Activated CD8-positive, alpha-beta memory T cell treated with anti-CD3 and anti-CD28 coated beads, Interleukin-2, amount 50 U/mL, for 48 hours (primary cell): ENCODE measurements around the gene CAMTA1.

Experiments used
- DNase-seq: peaks from one replicate; pipeline ENCODE4 v3.0.0-alpha.2; 2020

CAMTA1 gene

DNA sequence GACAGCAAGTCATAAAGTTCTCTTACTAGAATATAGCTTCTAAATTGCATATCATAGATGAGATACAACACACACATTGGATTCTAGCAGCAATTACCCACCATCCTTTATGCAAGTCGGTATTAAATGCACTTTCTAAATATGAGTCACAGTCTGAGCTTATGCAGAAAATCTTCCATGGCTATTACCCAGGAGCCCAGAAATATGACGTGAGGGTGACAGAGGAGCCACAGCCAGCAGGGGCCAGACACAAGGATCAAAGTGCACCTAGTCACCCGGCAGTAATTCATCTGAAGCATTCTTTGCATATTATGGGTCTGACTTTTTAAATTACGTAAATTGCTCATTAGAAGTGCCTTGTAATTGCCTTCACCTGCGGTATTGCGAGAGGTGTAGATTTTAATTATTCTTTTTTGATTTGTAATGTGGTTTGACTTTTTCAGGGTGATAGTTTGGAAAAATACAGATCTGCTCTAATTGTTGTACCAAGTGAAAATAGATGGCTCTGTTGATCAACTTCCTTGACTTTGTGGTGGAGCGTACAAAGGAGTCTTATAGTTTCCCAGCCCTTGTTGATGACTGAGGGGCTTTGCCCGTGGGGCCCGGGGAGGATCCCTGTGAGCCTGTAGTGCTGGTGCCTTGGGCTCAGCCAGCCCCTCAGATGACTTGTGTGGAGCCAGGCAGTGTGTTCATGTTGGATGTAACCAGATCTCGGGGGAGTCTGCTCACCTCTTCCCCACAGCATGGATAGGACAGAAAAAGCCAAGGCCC is 515.8 kb downstream of the CAMTA1 start:
- DNase-seq, result no peak

GRCh38 chr1:7301664-7301981 is 516.4 kb downstream of the CAMTA1 start:
- DNase-seq, result no peak

- DNase-seq, result no peak
These were observed 516.9 kb downstream of the CAMTA1 start for GRCh38 chr1:7302126-7302525.

DNA sequence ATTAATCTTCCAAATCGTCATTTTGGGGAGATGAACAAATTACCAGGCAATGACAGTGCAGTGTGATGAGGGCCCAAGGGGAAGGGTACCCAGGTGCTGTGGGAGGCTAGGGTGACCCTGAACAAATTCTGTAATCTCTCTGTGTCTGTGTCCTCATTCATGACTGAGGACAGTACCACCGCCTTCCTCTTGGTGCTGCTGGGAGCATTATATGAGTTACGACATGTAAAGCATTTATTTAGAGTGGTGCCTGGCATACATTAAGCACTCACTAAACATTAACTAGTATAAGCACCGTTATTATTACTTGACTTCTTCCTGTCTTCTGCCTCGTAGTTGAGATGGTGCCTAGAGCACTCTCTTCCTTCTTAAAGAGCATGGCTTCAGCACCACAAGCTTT is 517.6 kb downstream of the CAMTA1 start:
- DNase-seq, result no peak

DNA sequence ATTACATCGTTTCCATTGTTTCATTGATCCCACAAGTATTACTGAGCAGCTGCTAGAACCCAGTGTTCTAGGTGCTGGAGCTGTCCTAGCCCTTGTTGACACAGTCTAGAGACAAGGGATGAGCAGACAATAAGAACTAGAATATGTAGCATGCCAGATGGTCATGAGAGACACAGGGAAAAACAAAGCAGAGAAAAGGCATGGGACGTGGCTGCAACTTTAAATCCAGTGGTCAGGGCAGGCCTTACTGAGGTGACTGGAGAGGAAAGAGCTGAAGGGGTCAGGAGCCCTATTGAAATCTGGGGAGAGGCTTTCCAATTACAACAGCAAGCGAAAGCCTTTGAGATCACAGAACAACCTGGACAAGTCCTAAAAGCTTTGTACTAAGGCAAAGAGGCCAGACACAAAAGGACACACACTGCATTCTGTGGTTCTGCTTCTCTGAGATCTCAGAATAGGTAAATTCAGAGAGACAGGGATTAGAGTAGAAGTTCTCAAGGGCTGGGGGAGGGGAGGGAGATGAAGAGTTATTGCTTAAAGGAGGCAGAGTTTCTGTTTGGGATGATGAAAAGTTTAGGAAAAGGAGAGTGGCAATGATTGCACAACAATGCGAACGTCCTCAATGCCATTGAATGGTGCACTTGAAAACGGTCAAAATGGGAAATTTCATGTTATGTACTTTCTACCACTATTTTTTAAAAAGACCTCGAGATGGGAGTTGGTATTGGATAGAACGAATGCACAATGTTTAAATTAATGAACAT is 518.5 kb downstream of the CAMTA1 start:
- no peak for DNase-seq

- DNase-seq, result no peak
These were observed 527.9 kb downstream of the CAMTA1 start for GRCh38 chr1:7313081-7313546.

- DNase-seq, result no peak
These were observed 528.6 kb downstream of the CAMTA1 start for GRCh38 chr1:7313826-7314225.

- DNase-seq, result no peak
These were observed 530.1 kb downstream of the CAMTA1 start for GRCh38 chr1:7315316-7315715.

GRCh38 chr1:7315946-7316345 is 530.7 kb downstream of the CAMTA1 start:
- DNase-seq, result no peak

DNA sequence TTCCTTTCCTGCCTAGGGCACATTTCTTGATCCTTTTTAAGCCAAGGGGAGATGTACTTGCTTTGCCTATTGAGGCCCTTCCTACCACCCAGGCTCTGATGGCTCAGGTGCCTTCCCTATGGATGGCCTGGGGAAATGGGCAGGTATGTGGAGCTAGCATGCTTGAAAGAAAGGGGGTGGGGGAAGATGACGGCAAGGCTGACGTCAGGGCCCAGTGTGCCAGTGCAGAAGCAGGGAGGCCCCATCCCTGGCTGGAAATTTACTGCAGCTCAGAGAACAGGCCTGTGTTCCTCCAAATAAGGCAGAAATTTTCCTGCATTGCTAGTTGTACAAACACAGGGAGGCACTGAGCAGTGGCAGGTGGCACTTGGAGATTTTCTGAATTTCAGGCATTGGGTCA is 532.6 kb downstream of the CAMTA1 start:
- DNase-seq, result no peak

GRCh38 chr1:7319196-7319595 is 533.9 kb downstream of the CAMTA1 start:
- no peak for DNase-seq

DNA sequence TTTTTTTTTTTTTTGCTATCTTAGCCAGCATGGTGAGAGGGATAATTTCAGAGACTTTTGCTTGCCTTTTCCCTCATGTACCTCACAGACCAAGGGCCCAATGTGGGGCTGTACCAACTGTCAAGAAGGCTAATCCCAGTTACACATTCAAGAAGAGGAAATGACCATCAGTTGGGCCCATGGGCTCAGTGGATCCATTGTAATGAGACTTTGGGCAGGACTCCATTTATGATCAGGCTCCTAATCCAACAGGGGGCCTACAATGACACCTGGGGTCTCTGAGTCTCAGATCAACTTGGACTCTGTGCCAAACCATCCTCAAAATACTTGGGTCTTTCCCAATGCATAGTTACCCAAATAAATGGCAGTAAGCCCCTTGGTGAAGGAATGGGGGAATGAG is 535.4 kb downstream of the CAMTA1 start:
- DNase-seq, result no peak

GRCh38 chr1:7322283-7322785 is 537.1 kb downstream of the CAMTA1 start:
- DNase-seq, result no peak

DNA sequence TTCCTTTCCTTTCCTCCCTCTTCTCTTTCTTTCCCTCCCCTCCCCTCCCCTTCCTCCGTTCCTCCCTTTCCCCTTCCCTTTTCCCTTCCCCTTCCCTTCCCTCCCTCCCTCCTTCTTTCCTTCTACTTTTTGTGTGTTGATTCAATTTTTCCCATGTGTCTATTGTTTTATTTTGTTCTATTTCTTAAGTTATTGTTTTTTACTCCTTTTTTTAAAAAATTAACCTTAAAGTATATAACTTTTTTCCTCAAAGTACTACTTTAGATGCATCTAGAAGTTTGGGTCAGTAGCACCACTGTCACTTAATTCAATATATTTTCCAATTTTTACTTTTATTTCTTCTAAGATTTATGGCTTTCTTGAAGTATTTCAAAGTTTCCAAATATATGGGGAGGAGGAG is 537.7 kb downstream of the CAMTA1 start:
- no peak for DNase-seq

DNA sequence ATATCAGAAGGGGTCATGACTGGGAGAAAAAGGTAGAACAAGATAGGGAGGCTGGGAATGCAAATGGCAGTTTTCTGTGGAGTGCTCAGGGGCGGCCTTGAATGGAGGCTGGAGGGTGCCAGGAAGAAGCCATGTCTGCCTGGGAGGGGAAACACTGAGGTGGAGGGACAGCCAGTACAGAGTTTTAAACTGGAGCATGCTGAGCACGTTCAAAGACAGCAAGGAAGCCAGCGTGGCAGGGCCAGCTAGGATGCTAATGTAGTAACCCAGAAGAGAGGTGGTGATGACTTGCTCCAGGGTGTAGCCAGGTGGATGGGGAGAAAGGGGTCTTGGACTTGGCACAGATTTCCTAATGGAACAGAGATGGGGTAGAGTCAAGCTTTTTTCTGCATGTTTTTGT is 540.0 kb downstream of the CAMTA1 start:
- no peak for DNase-seq

DNA sequence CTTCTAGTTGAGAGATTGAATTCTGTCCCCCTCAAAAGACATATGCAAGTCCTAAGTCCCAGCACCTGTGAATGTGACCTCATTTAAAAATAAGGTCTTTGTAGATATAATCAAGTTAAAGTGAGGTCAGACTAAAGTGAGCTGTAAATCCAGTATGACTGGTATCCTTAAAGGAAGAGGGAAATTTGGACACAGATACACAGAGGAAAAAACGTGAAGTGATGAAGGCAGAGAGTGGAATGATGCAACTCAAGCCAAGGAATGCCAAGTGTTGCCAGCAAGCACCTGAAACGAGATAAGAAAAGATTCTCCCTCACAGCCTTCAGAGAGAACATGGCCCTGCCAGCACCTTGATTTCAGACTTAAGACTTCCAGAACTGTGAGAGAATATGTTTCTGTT is 541.1 kb downstream of the CAMTA1 start:
- no peak for DNase-seq

- DNase-seq, result no peak
These were observed 542.6 kb downstream of the CAMTA1 start for GRCh38 chr1:7327849-7328248.

DNA sequence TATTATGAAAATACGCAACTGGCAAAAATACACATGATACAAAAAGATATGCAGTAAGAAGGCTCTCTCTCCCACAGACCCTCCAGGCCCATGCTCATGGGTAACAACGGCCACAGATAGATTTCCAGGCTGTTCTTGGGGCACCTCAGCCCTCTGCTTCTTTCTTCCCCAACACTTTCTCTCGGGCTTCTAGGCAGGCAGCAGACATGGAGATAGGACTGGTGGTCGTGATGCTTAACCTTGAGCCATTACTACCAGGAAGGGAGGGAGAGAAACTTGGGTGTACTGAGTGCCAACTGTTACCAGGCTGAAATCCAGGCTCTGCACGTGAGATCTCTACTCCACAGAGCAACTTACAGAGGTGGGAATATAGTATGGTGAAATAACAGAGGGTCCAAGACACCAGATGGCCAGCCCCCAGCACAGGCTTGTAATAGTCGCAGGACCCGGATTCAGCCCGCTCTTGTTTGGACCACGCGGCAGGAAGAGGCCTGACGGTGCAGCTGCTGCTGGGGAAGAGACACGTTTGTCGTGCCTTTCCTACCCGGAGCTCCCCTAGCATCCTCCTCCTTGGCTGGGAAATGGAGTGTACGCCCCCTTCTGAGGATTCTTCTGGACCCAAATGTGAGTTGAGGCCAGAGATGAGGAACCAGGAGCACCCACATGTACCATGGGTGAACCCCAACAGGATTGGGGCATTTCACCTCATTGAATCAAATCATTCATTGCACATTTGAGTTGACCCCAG is 544.8 kb downstream of the CAMTA1 start:
- peak; percentile 20 for DNase-seq

- peak; percentile 7 for DNase-seq
These were observed 545.5 kb downstream of the CAMTA1 start for GRCh38 chr1:7330726-7331125.

DNA sequence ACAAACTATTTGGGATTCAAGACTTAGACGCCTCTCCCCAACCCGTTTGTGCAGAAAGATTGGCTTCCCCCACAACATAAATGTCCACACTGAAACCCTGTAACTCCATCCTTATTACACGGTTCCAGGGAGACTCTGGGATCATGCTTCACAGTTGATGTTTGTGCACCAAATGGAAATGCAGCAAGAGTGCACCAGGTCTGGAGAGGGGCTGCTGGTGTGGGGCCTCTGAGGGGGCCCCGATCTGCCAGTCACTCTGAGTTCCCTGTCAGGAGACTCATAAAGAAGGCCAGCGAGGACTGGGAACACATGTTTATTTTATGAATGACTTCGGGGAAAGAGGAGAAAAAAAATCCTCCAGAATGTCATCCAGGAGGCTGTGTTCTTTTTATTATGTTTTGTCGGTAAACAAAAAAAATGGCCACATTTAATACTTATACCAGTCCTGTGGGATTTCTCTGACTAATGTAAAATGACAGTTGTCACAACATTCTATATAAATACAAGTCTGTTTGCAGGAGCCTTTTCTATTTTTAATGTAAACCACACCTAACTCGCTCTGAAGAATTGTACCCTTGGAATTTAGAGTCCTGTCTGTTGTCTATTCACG is 546.8 kb downstream of the CAMTA1 start:
- DNase-seq, result peak; percentile 6

- peak; percentile 10 for DNase-seq
These were observed 547.8 kb downstream of the CAMTA1 start for GRCh38 chr1:7333094-7333493.

DNA sequence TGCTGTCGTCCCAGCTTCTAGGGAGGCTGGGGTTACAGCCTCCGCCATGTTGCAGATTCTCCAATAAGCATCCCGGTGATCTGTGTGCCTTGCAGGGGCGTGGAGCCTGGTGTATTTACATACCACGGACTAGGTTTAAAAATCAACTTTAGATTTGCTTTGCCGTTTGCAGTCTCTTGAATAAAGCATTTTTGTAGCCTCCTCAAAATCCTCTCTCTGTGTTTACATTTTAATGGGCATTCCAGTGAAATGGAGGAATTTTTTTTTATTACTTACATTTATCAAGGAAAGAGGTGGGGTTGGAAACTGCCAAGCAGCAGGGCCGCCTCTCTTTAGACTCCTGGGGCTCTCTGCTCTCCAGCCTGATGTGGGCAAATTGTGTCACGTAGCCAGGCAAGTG is 548.4 kb downstream of the CAMTA1 start:
- no peak for DNase-seq

DNA sequence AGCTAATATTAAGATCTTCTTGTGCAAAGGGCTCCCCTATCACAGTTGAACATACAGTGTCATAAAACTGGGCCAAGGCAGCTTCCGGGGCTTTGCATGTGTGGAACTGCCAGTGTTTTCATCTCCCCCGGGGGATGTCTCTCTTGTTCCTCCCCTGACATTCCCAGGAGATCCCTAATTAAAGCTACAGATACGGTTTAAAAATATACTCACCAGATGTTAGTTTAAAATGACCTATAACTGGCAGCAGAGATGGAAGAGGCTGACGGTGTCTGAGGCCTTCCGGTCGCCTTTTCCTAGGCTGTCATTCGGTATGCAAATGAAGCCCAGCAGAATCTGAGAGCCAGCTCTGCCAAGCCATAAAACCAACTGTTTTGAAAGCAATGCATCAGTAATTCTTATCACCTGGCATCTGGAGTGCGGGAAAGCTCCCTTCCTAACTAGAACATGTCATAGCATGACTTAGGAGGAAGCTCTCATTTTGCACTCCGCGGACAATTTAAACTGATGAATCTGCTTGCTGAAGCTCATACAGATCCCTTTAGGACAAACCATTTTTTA is 549.3 kb downstream of the CAMTA1 start:
- DNase-seq, result no peak
